NCI-H774 (cell line): ENCODE measurements around the gene STRBP.
"Not testable (repeated sequence)": the region's sequence is repeated elsewhere in the genome, so short reads cannot be mapped to it uniquely, and the experiment has no call there.

Experiments used
- DNase-seq: peaks from one replicate; lab custom pipeline; 2025; lab: John Stamatoyannopoulos, UW

Gene STRBP

GRCh38 chr9:123191260-123191659 is 77.1 kb downstream of the STRBP start:
- no peak for DNase-seq

- no peak for DNase-seq
These were observed 81.3 kb downstream of the STRBP start for GRCh38 chr9:123187131-123187530.

- not testable (repeated sequence) for DNase-seq
These were observed 82.4 kb downstream of the STRBP start for GRCh38 chr9:123186029-123186428.

GRCh38 chr9:123176949-123177348 is 91.4 kb downstream of the STRBP start:
- no peak for DNase-seq

GRCh38 chr9:123175854-123176629 is 92.3 kb downstream of the STRBP start:
- no peak for DNase-seq

- no peak for DNase-seq
These were observed 93.4 kb downstream of the STRBP start for GRCh38 chr9:123174887-123175518.

GRCh38 chr9:123174079-123174478 is 94.3 kb downstream of the STRBP start:
- DNase-seq = no peak

GRCh38 chr9:123169926-123170325 is 98.5 kb downstream of the STRBP start:
- DNase-seq = no peak

- DNase-seq = no peak
These were observed 99.8 kb downstream of the STRBP start for GRCh38 chr9:123168586-123168985.

GRCh38 chr9:123167474-123167873 is 100.9 kb downstream of the STRBP start:
- no peak for DNase-seq

- DNase-seq = no peak
These were observed 102.6 kb downstream of the STRBP start for GRCh38 chr9:123165813-123166212.

GRCh38 chr9:123164285-123164684 is 104.1 kb downstream of the STRBP start:
- DNase-seq = no peak

- no peak for DNase-seq
These were observed 105.5 kb downstream of the STRBP start for GRCh38 chr9:123162791-123163345.

- DNase-seq = no peak
These were observed 106.0 kb downstream of the STRBP start for GRCh38 chr9:123162360-123162759.

GRCh38 chr9:123157221-123157620 is 111.2 kb downstream of the STRBP start:
- DNase-seq = no peak

GRCh38 chr9:123150708-123151503 is 117.5 kb downstream of the STRBP start:
- DNase-seq = no peak

GRCh38 chr9:123149067-123149466 is 119.3 kb downstream of the STRBP start:
- no peak for DNase-seq

GRCh38 chr9:123138163-123138562 is 130.2 kb downstream of the STRBP start:
- DNase-seq = no peak

GRCh38 chr9:123135430-123135829 is 133.0 kb downstream of the STRBP start:
- DNase-seq = no peak

GRCh38 chr9:123132696-123133095 is 135.7 kb downstream of the STRBP start:
- DNase-seq = no peak

GRCh38 chr9:123131993-123132392 is 136.4 kb downstream of the STRBP start:
- DNase-seq = no peak

GRCh38 chr9:123131258-123131657 is 137.1 kb downstream of the STRBP start:
- no peak for DNase-seq

- no peak for DNase-seq
These were observed 139.0 kb downstream of the STRBP start for GRCh38 chr9:123129423-123129822.
